Measurements from ENCODE around the gene DEPDC4. TPM values are rescaled to one million over a fixed set of nuclear protein-coding genes. Genes with fewer than 3 reads are reported as not detected.
"Not testable (repeated sequence)": the region's sequence is repeated elsewhere in the genome, so short reads cannot be mapped to it uniquely, and the experiment has no call there.

Gene DEPDC4
- total RNA-seq, 1 donor from 2014 or later: 0.47 TPM

DNA sequence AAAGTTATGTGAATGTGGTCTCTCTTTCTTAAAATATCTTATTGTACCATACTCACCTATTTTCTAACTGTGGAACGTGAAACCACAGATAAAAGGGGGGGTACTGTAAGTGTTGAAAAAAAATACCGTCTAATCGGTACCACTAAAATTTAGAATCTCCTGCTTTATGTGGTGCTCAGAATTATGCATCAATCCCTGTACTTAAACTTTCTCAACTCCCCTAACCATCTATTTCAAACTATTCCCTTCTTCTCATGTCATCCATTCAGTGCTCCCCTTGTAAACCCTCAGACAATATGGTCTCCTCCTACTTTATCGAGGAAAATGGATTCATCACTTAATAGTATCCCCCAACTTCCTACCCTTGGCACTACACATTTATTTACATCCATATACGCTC, 23.7 kb downstream of the DEPDC4 start:
- Histone ChIP-seq H3K27me3 (ENCODE audit: low read depth) (no peaks in the 10 kb centered on the region), H3K9me3 (replicated peaks) (no peaks in the 10 kb centered on the region), H3K27ac (replicated peaks) (no peak overlapping the region), H3K4me1 (no peaks in the 10 kb centered on the region), H3K4me3 (no peak overlapping the region), H3K36me3 (no peaks in the 10 kb centered on the region)
- no peak for DNase-seq
- intact Hi-C loops (cut with micrococcal nuclease): no loop called here
- TF ChIP-seq, protein P1, sequence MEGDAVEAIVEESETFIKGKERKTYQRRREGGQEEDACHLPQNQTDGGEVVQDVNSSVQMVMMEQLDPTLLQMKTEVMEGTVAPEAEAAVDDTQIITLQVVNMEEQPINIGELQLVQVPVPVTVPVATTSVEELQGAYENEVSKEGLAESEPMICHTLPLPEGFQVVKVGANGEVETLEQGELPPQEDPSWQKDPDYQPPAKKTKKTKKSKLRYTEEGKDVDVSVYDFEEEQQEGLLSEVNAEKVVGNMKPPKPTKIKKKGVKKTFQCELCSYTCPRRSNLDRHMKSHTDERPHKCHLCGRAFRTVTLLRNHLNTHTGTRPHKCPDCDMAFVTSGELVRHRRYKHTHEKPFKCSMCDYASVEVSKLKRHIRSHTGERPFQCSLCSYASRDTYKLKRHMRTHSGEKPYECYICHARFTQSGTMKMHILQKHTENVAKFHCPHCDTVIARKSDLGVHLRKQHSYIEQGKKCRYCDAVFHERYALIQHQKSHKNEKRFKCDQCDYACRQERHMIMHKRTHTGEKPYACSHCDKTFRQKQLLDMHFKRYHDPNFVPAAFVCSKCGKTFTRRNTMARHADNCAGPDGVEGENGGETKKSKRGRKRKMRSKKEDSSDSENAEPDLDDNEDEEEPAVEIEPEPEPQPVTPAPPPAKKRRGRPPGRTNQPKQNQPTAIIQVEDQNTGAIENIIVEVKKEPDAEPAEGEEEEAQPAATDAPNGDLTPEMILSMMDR (IDR thresholded peaks at IDR 0.05; ENCODE audit: borderline replicate concordance): no peak

DNA sequence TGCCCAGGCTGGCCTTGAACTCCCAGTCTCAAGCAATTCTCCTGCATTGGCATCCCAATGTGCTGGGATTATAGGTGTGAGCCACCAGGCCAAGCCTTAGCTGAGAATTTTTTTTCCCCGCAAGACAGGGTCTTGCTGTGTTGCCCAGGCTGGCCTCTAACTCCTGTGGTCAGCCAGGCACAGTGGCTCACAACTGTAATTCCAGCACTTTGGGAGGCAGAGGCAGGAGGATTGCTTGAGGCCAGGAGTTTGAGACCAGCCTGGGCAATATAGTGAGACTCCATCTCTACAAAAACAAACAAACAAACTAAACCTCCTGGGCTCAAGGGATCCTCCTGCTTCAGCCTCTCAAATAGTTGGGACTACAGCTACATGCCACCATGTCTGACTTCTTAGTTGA, 27.3 kb downstream of the DEPDC4 start:
- TF ChIP-seq, protein P1 (IDR thresholded peaks at IDR 0.05; ENCODE audit: borderline replicate concordance): no peak
- Histone ChIP-seq H3K36me3 (no peaks in the 10 kb centered on the region), H3K27ac (replicated peaks) (no peak overlapping the region), H3K27me3 (ENCODE audit: low read depth) (no peaks in the 10 kb centered on the region), H3K4me3 (no peak overlapping the region), H3K4me1 (no peaks in the 10 kb centered on the region), H3K9me3 (replicated peaks) (no peaks in the 10 kb centered on the region)
- DNase-seq: no peak
- intact Hi-C loops (cut with micrococcal nuclease): loop anchor here (10.0 kb wide), 2 partner anchors 315 to 495 kb away; no protein-coding TSS in a partner anchor

DNA sequence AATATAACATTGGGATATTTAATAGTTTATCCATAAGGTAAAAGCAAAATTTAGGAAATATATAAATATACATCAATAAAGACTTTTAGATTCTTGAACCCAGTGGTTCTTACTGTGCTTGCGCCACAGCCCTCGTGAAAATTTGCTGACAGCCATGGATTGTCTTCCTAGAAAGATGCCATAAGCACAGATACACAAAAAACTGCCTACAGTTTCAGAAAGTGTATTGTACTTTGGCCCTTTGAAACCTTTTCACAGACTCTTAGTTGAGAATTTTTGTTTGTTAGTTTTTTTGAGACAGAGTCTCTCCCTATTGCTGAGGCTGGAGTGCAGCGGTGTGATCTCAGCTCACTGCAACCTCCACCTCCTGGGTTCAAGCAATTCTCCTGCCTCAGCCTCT, 28.1 kb downstream of the DEPDC4 start:
- H3K9me3 ChIP-seq (replicated peaks): no peaks in the 10 kb centered on the region
- H3K36me3 ChIP-seq: no peaks in the 10 kb centered on the region
- no peak overlapping the region for H3K27ac ChIP-seq (replicated peaks)
- TF ChIP-seq, protein P1 (IDR thresholded peaks at IDR 0.05; ENCODE audit: borderline replicate concordance): no peak
- intact Hi-C loops (cut with micrococcal nuclease): loop anchor here (10.0 kb wide), 2 partner anchors 316 to 496 kb away; no protein-coding TSS in a partner anchor
- H3K27me3 ChIP-seq (ENCODE audit: low read depth): no peaks in the 10 kb centered on the region
- no peaks in the 10 kb centered on the region for H3K4me1 ChIP-seq
- DNase-seq: no peak
- H3K4me3 ChIP-seq: no peak overlapping the region

DNA sequence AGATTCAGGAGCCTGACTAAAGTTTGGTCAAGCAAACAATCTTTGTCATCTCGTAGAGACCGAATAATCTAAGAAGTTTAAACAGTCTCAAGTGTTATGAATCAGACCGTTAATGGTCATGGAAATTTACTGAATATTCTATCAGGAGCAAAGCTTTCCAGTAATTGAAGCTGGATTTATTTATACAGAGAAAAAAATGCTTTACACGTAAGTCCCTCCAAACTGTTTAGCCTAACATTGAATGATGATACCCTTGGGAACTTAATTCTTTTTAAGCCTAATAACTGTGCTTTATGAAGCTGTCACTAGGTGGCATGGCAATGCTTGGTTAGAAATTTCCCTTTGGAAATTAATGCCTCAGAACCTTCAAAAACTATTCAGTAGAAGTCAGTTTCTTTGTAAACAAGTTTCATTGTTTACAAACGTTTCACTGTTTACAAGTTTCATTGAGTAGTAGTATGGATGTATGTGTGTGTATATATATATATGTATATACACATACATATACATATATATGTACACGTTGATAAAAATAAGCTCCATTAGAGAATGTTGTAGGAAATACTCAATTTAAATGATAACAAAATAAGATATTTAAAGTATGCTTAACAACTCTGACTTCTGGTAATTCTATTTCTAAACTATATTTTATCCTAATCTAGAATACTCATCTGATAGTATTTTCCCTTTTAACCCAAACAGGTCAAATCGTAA, 32.1 kb downstream of the DEPDC4 start:
- Histone ChIP-seq H3K27ac (replicated peaks) (peak overlapping the region; percentile 34), H3K9me3 (replicated peaks) (no peaks in the 10 kb centered on the region), H3K4me1 (no peaks in the 10 kb centered on the region), H3K36me3 (no peaks in the 10 kb centered on the region), H3K27me3 (ENCODE audit: low read depth) (no peaks in the 10 kb centered on the region), H3K4me3 (no peak overlapping the region)
- DNase-seq: no peak
- intact Hi-C loops (cut with micrococcal nuclease): loop anchor here (10.0 kb wide), 2 partner anchors 320 to 500 kb away; no protein-coding TSS in a partner anchor
- TF ChIP-seq, protein P1 (IDR thresholded peaks at IDR 0.05; ENCODE audit: borderline replicate concordance): peak; percentile 81

DNA sequence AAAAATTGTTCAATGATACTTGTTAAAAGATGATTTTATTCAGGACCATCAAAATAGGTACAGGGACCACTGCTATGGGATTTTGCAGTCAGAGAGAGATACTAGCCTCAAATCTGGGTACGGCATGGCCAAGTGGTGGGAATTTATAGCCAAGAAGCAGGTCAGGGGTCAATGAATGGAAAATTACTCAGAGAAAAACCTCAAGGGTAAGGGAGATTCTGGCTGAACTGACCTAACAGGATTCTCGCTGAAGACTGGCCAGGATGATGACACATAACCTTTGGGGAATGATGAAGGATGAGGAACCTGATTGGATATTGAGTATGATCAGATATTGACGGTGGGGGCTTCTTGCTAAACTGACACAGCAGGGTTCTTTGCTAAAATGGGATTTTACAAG, 32.7 kb downstream of the DEPDC4 start:
- Histone ChIP-seq H3K4me3 (no peak overlapping the region), H3K27me3 (ENCODE audit: low read depth) (no peaks in the 10 kb centered on the region), H3K4me1 (no peaks in the 10 kb centered on the region), H3K9me3 (replicated peaks) (no peaks in the 10 kb centered on the region), H3K36me3 (no peaks in the 10 kb centered on the region), H3K27ac (replicated peaks) (peak overlapping the region; percentile 34)
- no peak for DNase-seq
- TF ChIP-seq, protein P1 (IDR thresholded peaks at IDR 0.05; ENCODE audit: borderline replicate concordance): no peak
- intact Hi-C loops (cut with micrococcal nuclease): loop anchor here (10.0 kb wide), 2 partner anchors 321 to 501 kb away; no protein-coding TSS in a partner anchor

DNA sequence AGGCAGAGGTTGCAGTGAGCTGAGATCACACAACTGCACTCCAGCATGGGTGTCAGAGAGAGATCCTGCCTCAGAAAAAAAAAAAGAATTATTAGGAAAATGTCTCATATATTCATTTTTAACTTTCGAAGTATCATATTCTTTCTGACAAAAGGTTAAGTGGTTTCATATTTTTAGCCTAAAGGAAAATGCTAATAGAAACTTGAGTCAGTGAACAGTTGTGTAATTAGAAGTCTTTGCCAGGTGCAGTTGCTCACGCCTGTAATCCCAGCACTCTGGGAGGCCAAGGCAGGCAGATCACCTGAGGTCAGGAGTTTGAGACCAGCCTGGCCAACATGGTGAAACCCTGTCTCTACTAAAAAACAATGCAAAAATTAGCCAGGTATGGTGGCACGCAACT, 35.0 kb downstream of the DEPDC4 start:
- H3K4me1 ChIP-seq; H3K27ac ChIP-seq (replicated peaks); H3K36me3 ChIP-seq; H3K4me3 ChIP-seq; DNase-seq; H3K27me3 ChIP-seq (ENCODE audit: low read depth); H3K9me3 ChIP-seq (replicated peaks): not testable (repeated sequence)
- intact Hi-C loops (cut with micrococcal nuclease): loop anchor here (10.0 kb wide), 2 partner anchors 323 to 503 kb away; no protein-coding TSS in a partner anchor

All from left ventricle myocardium inferior (tissue), 1 donor.